ENCODE measurements around the gene OR4B1.

The OR4B1 gene

DNA sequence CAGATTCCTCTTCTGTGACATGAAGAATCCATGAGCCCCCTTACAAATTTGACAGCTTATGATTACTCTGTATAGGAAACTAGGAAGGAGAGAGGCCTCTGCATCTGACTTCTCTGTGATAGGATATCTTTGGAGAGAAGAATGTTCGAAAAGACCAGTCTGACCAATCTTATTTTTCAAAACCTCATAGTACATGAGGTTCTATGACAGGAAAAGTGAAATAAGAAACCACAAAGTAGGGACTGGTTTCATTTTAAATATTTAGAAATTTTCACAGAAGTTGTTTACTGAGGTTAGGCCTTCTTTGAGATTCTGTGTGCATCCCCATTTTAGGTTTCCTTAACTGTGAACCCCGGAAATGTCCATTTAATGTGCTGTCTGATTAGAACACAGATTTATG, 45.0 kb downstream of the OR4B1 start:
- DNase-seq (ENCODE audit: low read depth): no peak

- no peak for DNase-seq (ENCODE audit: low read depth)
Observed at GRCh38 chr11:48263423-48263911, 46.9 kb downstream of the OR4B1 start, which contains the start of gene OR4X1. TSS of gene OR4X1 (plus strand) at chr11:48263861. CDS start at chr11:48263861, 0 bp downstream.

All from GM04503 (cell line).